ENCODE measurements around the gene ARHGEF28. TPM values are rescaled to one million over a fixed set of nuclear protein-coding genes. Genes with fewer than 3 reads are reported as not detected.

Gene ARHGEF28
- total RNA-seq, 1 donor from 2014 or later = 83.1 TPM

DNA sequence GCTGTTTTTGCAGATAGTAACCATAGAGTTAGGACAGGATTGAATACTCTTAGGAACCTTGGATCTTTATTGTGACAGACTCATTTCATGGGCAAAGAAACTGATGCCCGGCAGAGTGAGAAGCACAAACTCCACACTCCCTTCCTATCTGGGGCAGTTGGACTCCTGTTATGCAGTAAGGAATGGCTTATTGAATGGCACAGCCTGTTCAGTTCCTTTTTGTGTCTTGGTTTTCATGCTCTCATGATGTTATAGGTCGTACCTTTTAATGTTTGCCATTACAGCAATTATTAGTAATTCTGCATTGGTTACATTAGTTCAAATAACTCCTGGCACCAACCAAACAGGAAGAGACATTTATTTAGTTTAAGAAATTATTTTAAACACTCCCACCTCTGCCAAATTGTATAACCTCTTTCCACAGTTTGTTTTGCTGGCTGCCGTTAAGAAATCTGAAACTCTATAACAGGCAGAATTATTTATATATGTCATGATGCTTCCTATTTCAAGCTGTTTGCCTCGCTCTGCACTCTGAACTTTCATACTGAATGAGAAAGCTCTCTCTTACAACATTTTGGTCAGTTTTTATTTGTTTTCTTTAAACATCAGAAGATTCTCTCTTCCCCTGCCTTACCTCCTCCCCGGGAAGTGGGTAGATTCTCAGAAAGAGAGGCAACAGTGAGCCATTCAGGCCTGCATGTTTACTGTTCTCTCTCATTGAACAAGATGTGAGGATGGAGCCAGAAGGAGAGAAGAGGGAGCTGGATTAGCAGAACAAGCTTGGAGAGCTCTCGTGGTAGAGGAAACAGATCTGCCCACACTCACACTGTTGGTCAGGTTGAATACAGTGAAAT, 144.4 kb downstream of the ARHGEF28 start:
- DNase-seq (ENCODE audit: low read depth in 2 of 2) = no peak

GRCh38 chr5:73774924-73775323, 148.9 kb downstream of the ARHGEF28 start:
- DNase-seq (ENCODE audit: low read depth in 2 of 2) = peak in 1 of 2 donors; percentile 87

GRCh38 chr5:73776405-73776804, 150.4 kb downstream of the ARHGEF28 start:
- DNase-seq (ENCODE audit: low read depth in 2 of 2) = no peak

GRCh38 chr5:73777192-73777591, 151.2 kb downstream of the ARHGEF28 start:
- no peak for DNase-seq (ENCODE audit: low read depth in 2 of 2)

GRCh38 chr5:73780302-73781080, 154.5 kb downstream of the ARHGEF28 start:
- DNase-seq (ENCODE audit: low read depth in 2 of 2) = peak in 1 of 2 donors; percentile 46

- DNase-seq (ENCODE audit: low read depth in 2 of 2) = no peak
Measured at GRCh38 chr5:73781107-73781768, 155.2 kb downstream of the ARHGEF28 start.

DNA sequence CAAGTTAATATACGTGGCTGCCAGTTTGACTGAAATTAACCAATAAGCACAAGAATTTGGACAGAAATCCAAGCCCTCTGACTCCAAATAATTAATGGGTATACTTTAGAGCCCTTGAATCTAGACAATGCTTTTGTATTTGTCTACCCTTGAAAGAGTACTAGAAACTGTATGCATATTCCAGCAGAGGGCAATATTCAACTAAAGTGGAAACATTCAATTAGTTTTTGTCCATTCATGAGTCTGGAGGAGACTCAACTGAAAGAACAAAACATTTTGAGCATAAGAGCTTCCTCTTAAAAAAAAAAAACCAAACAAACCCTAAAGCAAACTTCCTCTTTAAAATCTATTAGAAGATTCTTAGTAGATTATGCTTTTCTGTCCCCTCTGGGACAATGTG, 157.8 kb downstream of the ARHGEF28 start:
- peak; percentile 51 to 55 for DNase-seq (ENCODE audit: low read depth in 2 of 2)

GRCh38 chr5:73786043-73786831, 160.2 kb downstream of the ARHGEF28 start:
- no peak for DNase-seq (ENCODE audit: low read depth in 2 of 2)

DNA sequence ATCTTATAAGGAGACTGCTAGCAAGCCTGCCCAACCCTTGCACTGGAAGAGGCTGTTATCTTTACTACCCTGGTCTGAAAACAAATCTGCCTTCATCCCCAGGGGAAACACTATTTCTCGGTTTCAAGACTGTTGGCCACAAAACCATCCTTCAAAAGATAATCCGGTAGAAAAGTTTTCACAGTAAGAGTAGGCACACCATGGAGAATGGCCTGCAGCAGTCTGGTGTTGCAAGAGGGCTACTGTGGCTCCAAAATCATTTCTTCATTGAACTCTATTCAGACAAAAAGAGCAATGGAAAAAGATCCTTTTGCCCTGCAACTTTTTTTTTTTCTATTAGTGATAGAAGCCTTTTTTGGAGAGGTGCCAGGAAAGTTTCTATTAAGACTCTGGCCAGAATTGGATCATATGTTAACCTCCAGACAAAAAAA, 163.9 kb downstream of the ARHGEF28 start:
- peak; percentile 55 to 84 for DNase-seq (ENCODE audit: low read depth in 2 of 2)

- DNase-seq (ENCODE audit: low read depth in 2 of 2) = no peak
Measured at GRCh38 chr5:73791389-73791788, 165.4 kb downstream of the ARHGEF28 start.

GRCh38 chr5:73792687-73793320, 166.8 kb downstream of the ARHGEF28 start:
- peak; percentile 79 to 85 for DNase-seq (ENCODE audit: low read depth in 2 of 2)

- peak; percentile 28 to 60 for DNase-seq (ENCODE audit: low read depth in 2 of 2)
Measured at GRCh38 chr5:73793911-73794310, 167.9 kb downstream of the ARHGEF28 start.

- DNase-seq (ENCODE audit: low read depth in 2 of 2) = peak; percentile 91 to 97
Measured at GRCh38 chr5:73796164-73797131, 170.5 kb downstream of the ARHGEF28 start.

DNA sequence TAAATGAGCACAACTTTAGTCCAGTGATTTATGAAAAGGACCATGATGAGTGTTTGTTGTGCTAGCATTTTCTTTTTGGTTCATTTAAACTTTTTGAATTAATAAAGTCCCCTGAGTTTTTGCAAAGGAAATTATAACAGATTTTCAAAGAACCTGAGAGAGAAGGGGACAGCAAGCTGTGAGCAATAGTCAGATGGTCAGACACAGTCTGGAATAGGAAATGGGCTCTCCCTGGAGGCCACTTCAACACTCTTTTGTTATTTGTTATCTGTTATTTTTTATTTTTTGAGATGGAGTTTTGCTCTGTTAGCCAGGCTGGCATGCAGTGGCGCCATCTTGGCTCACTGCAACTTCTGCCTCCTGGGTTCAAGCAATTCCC, 171.1 kb downstream of the ARHGEF28 start:
- peak in 1 of 2 donors; percentile 52 for DNase-seq (ENCODE audit: low read depth in 2 of 2)

- no peak for DNase-seq (ENCODE audit: low read depth in 2 of 2)
Measured at GRCh38 chr5:73799401-73799972, 173.5 kb downstream of the ARHGEF28 start.

DNA sequence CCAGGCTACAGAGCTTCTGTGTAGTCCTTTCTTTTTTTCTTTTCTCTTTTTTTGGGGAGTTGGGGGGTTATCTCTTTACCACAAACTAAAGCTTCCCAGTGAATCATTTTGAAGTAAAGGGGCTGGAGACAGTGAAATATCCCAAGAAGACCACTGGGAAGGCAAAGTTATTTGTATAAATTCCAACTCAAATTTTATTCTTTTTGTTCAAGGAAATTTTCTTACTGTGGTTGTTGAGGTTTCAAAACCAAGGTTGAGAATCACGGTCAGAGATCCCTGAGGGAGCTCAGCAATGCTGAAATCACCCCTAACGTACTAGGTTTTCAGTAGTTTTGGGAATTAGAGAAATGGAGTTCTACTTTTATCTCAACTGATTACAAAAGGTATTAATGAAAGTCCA, 175.7 kb downstream of the ARHGEF28 start:
- DNase-seq (ENCODE audit: low read depth in 2 of 2) = no peak

- no peak for DNase-seq (ENCODE audit: low read depth in 2 of 2)
Measured at GRCh38 chr5:73805449-73805848, 179.5 kb downstream of the ARHGEF28 start.

GRCh38 chr5:73808911-73809310, 182.9 kb downstream of the ARHGEF28 start:
- no peak for DNase-seq (ENCODE audit: low read depth in 2 of 2)

DNA sequence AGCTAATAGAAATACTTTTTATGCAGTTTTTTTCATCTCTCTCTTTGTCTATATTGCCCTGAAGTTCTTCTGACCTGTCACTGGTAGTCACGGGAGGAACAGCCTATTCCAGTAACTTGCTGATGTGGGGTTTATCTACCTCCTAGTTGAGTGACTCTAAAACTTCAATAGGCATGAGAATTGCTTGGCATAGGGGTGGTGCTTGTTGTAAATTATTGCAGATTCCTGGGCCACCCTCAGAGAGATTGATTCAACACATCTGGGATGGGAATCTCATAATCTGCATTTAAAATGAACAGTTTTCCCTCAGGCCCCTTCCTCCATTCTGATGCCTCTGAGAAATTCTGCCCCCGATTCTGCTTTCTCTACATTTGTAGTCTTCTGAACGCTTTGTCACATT, 184.4 kb downstream of the ARHGEF28 start:
- DNase-seq (ENCODE audit: low read depth in 2 of 2) = no peak
